GM19455 (cell line): ENCODE measurements around the gene RBM12.

Experiments used
- ATAC-seq: cut with Tn5 transposase; IDR thresholded peaks from one replicate; pipeline ENCODE4 v1.9.1; 2021; ENCODE audit not compliant: unreplicated experiment

RBM12 gene

GRCh38 chr20:35602851-35603495, 61.7 kb downstream of the RBM12 start:
- ATAC-seq = no peak

GRCh38 chr20:35601990-35602389, 62.7 kb downstream of the RBM12 start:
- ATAC-seq = no peak

- ATAC-seq = no peak
Measured at GRCh38 chr20:35600993-35601973, 63.4 kb downstream of the RBM12 start.

- ATAC-seq = no peak
Measured at GRCh38 chr20:35600176-35600992, 64.3 kb downstream of the RBM12 start.

- ATAC-seq = no peak
Measured at GRCh38 chr20:35599776-35600120, 65.0 kb downstream of the RBM12 start.
